ENCODE data around the gene CDYL2.

DNA sequence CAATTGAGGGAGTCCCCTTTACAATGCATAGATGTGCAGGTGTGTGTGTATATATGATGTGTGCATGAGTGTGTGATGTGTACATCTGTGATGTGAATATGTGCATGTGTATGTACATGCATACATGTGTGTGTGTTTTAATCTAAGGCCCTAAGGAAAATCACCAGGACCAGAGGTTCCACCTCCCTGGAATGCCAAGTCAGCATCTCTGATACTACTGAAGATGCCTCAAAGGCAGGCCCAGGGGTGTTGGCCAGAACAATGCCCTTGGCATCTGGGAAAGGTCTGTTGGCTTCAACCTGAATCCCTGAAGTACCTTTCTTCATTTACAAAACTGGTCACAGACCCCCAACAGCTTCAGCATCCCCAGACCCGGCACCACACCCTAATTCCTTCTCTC is 129.5 kb downstream of the CDYL2 start:
- TF ChIP-seq, protein P1, sequence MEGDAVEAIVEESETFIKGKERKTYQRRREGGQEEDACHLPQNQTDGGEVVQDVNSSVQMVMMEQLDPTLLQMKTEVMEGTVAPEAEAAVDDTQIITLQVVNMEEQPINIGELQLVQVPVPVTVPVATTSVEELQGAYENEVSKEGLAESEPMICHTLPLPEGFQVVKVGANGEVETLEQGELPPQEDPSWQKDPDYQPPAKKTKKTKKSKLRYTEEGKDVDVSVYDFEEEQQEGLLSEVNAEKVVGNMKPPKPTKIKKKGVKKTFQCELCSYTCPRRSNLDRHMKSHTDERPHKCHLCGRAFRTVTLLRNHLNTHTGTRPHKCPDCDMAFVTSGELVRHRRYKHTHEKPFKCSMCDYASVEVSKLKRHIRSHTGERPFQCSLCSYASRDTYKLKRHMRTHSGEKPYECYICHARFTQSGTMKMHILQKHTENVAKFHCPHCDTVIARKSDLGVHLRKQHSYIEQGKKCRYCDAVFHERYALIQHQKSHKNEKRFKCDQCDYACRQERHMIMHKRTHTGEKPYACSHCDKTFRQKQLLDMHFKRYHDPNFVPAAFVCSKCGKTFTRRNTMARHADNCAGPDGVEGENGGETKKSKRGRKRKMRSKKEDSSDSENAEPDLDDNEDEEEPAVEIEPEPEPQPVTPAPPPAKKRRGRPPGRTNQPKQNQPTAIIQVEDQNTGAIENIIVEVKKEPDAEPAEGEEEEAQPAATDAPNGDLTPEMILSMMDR (IDR thresholded peaks at IDR 0.05) = no peak
- TF ChIP-seq ZFX (IDR thresholded peaks at IDR 0.05; ENCODE audit: borderline replicate concordance) = no peak

All from 22Rv1 (cell line).